Tibial nerve (tissue), 3 donors: ENCODE data around the gene TMEM191C.
"Not testable (repeated sequence)": the region's sequence is repeated elsewhere in the genome, so short reads cannot be mapped to it uniquely, and the experiment has no call there.

Experiments used
- EP300 ChIP-seq, 2 donors: sonication (generic); formaldehyde crosslinking; IDR thresholded peaks; one replicate each; pipeline ENCODE4 v1.6.1; 2017; ENCODE audit warnings: antibody characterized with exemption in 2 of 2, mild to moderate bottlenecking in 1 of 2
- POLR2A ChIP-seq, 2 donors: fragments of 450-650 bp; IDR thresholded peaks; one replicate each; pipeline ENCODE4 v1.6.1; 2017; ENCODE audit warnings: antibody characterized with exemption in 2 of 2, mild to moderate bottlenecking in 2 of 2, moderate library complexity in 2 of 2

DNA sequence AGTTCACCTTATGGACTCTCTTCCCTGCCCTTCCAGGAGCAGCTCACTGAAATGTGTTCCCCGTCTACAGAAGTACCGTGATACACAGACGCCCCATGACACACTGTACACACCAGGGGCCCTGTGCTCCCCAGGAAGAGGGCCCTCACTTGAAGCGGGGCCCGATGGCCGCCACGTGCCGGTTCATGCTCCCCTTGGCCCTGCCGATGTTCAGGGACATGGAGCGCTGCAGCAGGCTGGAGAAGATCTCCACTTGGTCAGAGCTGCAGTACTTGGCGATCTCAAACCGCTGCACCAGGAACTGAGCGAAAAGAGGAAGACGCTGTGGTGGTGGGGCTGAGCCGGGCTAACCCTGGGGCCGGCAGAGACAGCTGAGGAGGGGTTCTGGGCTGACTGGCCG, 20.5 kb downstream of the TMEM191C start:
- TF ChIP-seq POLR2A, EP300 (IDR thresholded peaks at IDR 0.05): not testable (repeated sequence)
